GM19328 (cell line): ENCODE measurements around the gene DDA1.
"Not testable (repeated sequence)": the region's sequence is repeated elsewhere in the genome, so short reads cannot be mapped to it uniquely, and the experiment has no call there.

Source experiments
- ATAC-seq: cut with Tn5 transposase; IDR thresholded peaks from one replicate; pipeline ENCODE4 v1.9.1; 2021; ENCODE audit warnings: mild to moderate bottlenecking, moderate library complexity; ENCODE audit not compliant: unreplicated experiment

The DDA1 gene

GRCh38 chr19:17286752-17287151 is 22.6 kb upstream of the DDA1 start:
- no peak for ATAC-seq

- no peak for ATAC-seq
These were observed 19.9 kb upstream of the DDA1 start for GRCh38 chr19:17289489-17289888.

GRCh38 chr19:17292301-17293074 is 16.9 kb upstream of the DDA1 start:
- peak; percentile 78 for ATAC-seq

- no peak for ATAC-seq
These were observed 15.8 kb upstream of the DDA1 start for GRCh38 chr19:17293605-17294004.

- no peak for ATAC-seq
These were observed 15.1 kb upstream of the DDA1 start for GRCh38 chr19:17294051-17294891.

- ATAC-seq, result not testable (repeated sequence)
These were observed 13.8 kb upstream of the DDA1 start for GRCh38 chr19:17295551-17295950.

- ATAC-seq, result no peak
These were observed 13.1 kb upstream of the DDA1 start for GRCh38 chr19:17296273-17296672.

- ATAC-seq, result no peak
These were observed 12.4 kb upstream of the DDA1 start for GRCh38 chr19:17296976-17297375.

GRCh38 chr19:17300992-17301619 is 8.3 kb upstream of the DDA1 start:
- ATAC-seq, result no peak

GRCh38 chr19:17302391-17303166 is 6.8 kb upstream of the DDA1 start:
- ATAC-seq, result no peak

- no peak for ATAC-seq
These were observed 6.0 kb upstream of the DDA1 start, which contains the start of gene ABHD8 for GRCh38 chr19:17303167-17303939. ABHD8 (minus strand) TSS chr19:17303425; CDS start chr19:17301616, 1,809 bp downstream.

GRCh38 chr19:17303940-17304267 is 5.5 kb upstream of the DDA1 start:
- no peak for ATAC-seq

GRCh38 chr19:17304386-17305215 is 4.8 kb upstream of the DDA1 start:
- no peak for ATAC-seq

GRCh38 chr19:17305216-17305516 is 4.2 kb upstream of the DDA1 start:
- no peak for ATAC-seq

GRCh38 chr19:17305517-17306284 is 3.7 kb upstream of the DDA1 start, which contains the start of gene MRPL34:
MRPL34 (plus strand) TSS chr19:17305872; CDS start chr19:17305893, 21 bp downstream.
- peak; percentile 44 for ATAC-seq

- no peak for ATAC-seq
These were observed 3.1 kb upstream of the DDA1 start for GRCh38 chr19:17306285-17306714.

GRCh38 chr19:17307876-17308377 is 1.4 kb upstream of the DDA1 start:
- no peak for ATAC-seq

- ATAC-seq, result no peak
These were observed 650 bp downstream of the DDA1 start for GRCh38 chr19:17309965-17310461.
